GM18508 (cell line): ENCODE data around the gene PIP4K2A.

Experiments used
- ATAC-seq: cut with Tn5 transposase; IDR thresholded peaks from one replicate; pipeline ENCODE4 v1.9.1; 2021; ENCODE audit warnings: moderate number of reproducible peaks; ENCODE audit not compliant: insufficient read depth, unreplicated experiment

PIP4K2A gene

DNA sequence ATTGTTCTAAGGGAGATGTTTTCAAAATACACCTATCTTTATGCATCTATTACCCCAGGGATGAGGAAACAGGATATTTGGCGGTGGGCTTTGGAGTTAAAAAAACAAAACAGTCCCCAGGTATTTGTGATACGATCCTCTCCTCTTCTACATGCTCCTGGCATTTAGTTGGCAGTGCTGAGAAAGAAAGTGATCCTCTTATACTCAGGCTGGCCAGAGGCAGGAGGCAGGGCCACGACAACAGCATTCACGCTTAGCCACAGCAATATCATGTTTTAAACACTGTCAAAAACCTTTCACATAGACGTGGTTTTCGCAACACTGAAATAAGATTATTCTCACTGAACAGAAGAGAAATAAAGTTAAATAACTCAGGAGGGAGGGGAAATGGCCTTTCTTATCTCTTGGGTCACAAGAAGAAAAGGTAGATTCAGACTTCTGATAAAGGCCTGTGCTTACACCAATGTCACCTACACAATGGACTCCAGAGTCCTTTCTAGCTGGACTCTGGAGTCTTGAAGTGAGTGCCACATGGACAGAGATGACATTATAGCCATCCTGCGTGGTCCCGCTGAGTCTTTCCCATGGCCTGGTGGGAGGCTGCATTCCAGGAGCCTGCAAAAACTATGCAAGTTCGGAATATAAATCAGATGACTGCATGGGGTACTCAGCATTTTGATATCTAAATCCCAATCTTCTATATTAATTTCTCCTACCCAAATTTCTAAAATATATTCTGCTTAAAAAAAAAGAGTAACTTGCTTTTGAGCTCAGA is 88.7 kb downstream of the PIP4K2A start:
- ATAC-seq, result no peak

GRCh38 chr10:22624287-22624738 is 90.1 kb downstream of the PIP4K2A start:
- no peak for ATAC-seq

- no peak for ATAC-seq
These were observed 90.6 kb downstream of the PIP4K2A start for GRCh38 chr10:22623633-22624253.

GRCh38 chr10:22622242-22622806 is 92.1 kb downstream of the PIP4K2A start:
- no peak for ATAC-seq

- ATAC-seq, result no peak
These were observed 92.7 kb downstream of the PIP4K2A start for GRCh38 chr10:22621726-22622125.

- ATAC-seq, result no peak
These were observed 93.4 kb downstream of the PIP4K2A start for GRCh38 chr10:22620929-22621328.

- ATAC-seq, result no peak
These were observed 94.1 kb downstream of the PIP4K2A start for GRCh38 chr10:22620140-22620857.

GRCh38 chr10:22619101-22619500 is 95.3 kb downstream of the PIP4K2A start:
- no peak for ATAC-seq

DNA sequence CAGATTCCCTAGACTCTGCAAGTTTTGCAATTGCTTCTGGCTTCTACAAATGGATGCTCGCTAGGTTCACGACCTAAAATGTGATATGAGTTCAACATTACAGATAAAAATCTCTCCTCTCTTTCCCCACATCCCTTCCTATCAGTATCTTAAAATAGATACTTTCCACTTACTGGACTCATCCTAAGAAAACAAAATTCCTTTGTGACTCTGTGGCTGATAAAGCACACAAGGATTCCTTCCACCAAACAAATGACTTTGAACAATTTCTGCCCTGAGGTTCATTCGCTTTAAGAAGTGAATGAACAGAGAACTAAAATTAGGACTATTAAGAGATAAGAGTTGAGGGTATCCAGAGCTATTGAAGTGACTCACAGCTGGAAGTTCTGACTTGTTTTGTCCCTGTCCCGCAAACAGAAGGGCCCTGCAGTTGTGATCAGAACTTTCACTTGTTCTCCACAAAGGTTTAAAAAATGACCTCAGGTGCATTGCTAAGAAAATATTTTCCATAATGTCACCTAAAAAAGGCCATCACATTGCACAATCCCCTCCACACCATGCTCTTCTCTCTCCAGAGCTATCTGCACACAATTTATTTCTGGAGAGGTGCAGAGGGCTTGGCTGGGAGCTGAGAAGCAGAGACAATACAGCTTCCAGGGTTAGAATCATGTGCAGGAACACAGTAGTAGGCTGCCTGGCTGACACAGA is 96.1 kb downstream of the PIP4K2A start:
- ATAC-seq, result no peak

DNA sequence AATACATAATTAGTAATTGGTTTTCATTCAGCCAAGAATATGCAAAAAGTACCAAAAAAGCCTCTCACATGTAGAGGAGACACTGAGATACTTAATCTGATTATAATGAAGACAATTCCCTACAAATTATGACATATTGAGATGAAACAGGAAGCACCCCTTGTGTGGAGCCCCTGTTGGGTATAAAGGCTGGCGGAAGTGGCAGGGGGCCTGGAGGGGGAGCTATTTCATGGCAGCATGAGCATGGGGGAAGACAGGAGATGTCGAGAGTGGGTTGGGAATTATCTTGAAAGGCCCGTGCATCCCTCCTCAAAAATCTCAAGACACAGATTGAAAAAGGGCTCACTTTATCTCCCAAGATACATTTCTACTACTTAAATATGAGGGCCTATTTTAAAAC is 96.9 kb downstream of the PIP4K2A start:
- no peak for ATAC-seq

GRCh38 chr10:22617051-22617450 is 97.3 kb downstream of the PIP4K2A start:
- ATAC-seq, result no peak

- peak; percentile 44 for ATAC-seq
These were observed 98.4 kb downstream of the PIP4K2A start for GRCh38 chr10:22615819-22616499.

DNA sequence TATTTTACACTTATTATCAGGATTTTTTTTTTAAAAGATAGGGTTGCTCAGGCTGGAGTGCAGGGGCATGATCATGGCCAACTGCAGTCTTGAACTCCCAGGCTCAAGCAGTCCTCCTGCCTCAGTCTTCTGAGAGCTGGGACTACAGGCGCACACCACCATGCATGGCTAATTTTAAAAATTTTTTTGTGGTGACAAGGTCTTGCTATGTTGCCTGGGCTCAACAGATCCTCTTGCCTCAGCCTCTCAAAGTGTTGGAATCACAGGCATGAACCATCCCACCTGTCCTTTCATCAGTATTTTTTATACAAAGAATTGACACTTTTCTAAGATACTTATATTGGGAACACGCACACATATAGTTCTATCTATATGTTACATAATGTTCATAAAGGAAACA is 99.3 kb downstream of the PIP4K2A start:
- ATAC-seq, result no peak

DNA sequence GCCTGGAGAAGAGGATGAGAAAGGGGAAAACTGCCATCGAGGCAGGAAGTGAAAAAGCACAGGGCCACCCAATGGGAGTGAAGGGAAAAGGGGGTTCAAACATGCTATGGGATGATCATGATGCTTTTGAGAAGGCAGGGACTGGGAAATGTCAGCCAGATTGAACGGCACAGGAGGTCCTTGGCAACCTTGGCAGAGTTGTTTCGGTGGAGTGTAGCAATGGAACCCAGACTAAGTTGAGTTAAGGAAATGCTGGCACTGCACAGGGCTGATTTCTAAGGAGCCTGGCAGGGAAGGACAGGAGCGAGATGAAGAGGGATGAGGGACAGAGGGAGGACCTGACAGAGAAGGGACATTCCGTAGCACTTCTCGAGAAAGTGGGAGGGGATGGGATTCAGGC is 101.4 kb downstream of the PIP4K2A start:
- no peak for ATAC-seq

DNA sequence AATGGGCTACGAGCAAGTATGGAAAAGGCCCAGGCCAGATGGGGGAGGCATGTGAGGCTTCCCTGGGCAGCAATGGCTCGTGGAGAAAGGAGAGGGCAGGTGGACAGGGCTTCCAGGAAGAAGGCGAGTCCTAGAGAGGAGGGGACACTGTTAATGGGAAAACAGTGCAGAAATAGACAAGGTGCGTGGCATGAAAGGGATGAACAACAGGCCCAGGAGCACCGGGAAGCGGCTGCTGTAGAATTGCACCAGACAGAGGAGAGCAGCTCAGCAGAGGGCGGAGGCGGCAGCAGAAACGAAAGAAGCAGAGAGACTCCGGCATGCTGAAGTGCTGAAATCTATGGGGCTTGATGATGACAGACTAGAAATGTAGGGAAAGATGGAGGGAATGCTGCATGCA is 102.1 kb downstream of the PIP4K2A start:
- ATAC-seq, result no peak

DNA sequence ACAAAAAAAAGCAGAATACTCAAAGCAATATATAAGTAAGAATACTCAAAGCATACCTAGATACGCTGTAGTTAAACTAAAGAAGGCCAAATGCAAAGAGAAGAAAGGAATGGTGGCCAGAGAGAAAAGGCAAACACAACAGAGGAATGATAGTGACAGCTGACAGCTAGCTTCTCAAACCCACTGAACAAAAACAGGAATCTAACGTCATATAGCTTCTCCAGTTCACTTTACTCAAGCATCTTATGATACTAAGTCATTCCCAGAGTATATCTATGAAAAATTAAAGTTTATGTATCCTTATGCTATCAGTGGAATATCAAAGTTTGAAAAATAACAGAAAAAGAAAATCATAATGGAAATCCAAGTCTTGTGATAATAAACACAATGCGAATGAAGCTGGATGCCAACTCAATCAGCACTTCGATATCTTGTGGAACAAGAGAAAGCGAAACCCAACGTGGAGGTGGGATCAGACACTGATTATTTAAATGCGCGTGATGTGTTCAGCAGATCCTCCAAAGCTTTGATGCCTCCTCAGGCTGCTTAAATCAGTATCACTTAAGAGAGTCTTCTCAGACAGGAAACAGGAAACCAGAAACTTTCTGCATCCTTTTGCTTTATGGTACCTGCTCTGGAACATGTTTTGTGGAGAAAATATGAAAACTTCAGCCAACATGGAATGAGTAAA is 102.8 kb downstream of the PIP4K2A start:
- peak; percentile 31 for ATAC-seq

DNA sequence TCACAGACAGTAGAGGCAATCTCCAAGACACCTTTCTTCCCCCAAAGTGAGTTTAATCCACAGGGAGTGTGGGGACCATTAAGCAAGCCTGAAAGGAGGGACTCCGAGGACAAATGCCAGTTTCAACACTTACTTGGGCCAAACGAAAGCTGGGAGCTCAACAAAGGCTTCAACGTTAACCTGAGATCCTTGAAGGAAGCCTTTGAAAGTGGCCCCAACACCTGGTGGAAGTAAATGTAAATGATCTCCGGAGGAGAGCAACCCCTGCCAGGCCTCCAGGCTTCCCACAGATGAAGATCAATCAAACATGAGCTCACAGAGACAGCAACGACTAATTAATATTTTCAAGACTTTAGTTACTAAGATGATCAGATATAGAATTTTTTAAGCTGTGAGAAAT is 103.8 kb downstream of the PIP4K2A start:
- no peak for ATAC-seq

- ATAC-seq, result no peak
These were observed 104.5 kb downstream of the PIP4K2A start for GRCh38 chr10:22609719-22610465.

DNA sequence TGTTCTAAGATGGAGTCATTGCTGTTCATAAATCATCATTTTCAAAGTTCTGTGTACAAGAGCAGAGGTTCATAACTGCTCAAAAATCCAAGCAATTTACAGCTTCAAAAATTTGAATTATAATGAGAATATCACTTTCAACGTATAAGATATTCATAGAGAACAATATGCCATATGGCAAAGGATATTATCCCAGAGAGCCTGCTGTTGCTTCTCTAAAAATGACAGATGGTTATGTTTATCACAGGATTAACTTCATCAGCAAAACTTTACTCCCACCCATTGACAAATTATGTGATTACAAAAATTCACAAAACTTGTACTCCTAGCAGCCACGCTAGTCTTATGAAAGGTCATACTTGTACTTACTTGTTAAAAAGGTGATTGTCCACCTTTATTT is 105.1 kb downstream of the PIP4K2A start:
- no peak for ATAC-seq
